Measurements from ENCODE around the gene SPDYC. TPM values are rescaled to one million over a fixed set of nuclear protein-coding genes. Genes with fewer than 3 reads are reported as not detected.

Gene SPDYC
- total and polyA plus RNA-seq, 2 of the 13 experiments (the other 11 are each of a cell fraction or from before 2014, with no cell fraction given), result 0.15 to 0.33 TPM

DNA sequence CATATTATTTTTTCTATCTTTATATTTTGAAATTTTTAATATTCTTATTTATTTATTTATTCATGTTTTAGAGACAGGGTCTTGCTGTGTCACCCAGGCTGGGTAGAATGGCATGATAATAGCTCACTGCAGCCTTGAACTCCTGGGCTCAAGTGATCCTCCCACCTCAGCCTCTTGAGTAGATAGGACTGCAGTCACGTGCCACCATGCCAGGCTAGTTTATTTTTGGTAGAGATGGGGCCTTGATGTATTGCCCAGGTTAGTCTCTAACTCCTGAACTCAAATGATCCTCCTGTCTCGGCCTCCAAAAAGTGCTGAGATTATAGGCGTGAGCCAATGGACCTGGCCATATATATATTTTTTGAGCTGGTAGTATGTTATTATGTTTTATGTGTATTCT, 2.4 kb upstream of the SPDYC start:
- intact Hi-C loops (cut with micrococcal nuclease; ENCODE audit: unreplicated experiment), result loop anchor here (2.0 kb wide), 1 partner anchor 51 kb away; the partner anchor contains the start of gene ZNHIT2
- ChIA-PET CTCF (ENCODE audit: low intra/inter-chr PET ratio, low total read pairs) (no interaction called here), POLR2A (interaction anchor here (1.2 to 6.5 kb wide), 3 partner anchors 13 to 46 kb away, joined by 5 to 74 read pairs (median 72); partner anchors contain the start of genes CAPN1, FAU and MRPL49)
- Histone ChIP-seq H3K9me3 (ENCODE audit: low read length) (no peaks in the 10 kb centered on the region), H3K36me3 (replicated peaks in 1 of 2; ENCODE audit: control insufficient read depth in 1 of 2, insufficient read depth in 2 of 2, low read length in 2 of 2) (no peaks in the 10 kb centered on the region), H3K9ac (ENCODE audit: insufficient read depth, low read depth, low read length) (no peak overlapping the region), H3K27me3 (ENCODE audit: control insufficient read depth in 1 of 2, insufficient read depth in 2 of 2, low read length in 2 of 2) (no peaks in the 10 kb centered on the region), H3K4me3 (replicated peaks in 1 of 3; ENCODE audit: insufficient read depth in 1 of 3, low read depth in 2 of 3, low read length in 3 of 3) (no peak overlapping the region), H3K4me2 (ENCODE audit: low read depth, low read length) (no peak overlapping the region), H3K4me1 (ENCODE audit: insufficient read depth, low read length) (peaks cover 87% of the 10 kb centered on the region), H3K79me2 (ENCODE audit: insufficient read depth, low read length) (no peaks in the 10 kb centered on the region), H4K20me1 (ENCODE audit: insufficient read depth, low read length) (no peaks in the 10 kb centered on the region), H2AFZ (ENCODE audit: low read length) (no peak overlapping the region), H3K27ac (ENCODE audit: extremely low read length, insufficient read depth, low read length) (no peak overlapping the region)
- ATAC-seq (no peak), DNase-seq (ENCODE audit: low spot score) (no peak), FAIRE-seq (no peak)
- TF ChIP-seq RFX3 (CRISPR knock-in tag; IDR thresholded peaks at IDR 0.05) (no peak), ZC3H4 (CRISPR knock-in tag; IDR thresholded peaks at IDR 0.05; ENCODE audit: borderline replicate concordance) (no peak), JARID2 (CRISPR knock-in tag; IDR thresholded peaks at IDR 0.05; ENCODE audit: insufficient replicate concordance) (no peak), SYNCRIP (IDR thresholded peaks at IDR 0.05; ENCODE audit: insufficient read depth, low read depth, low read length) (no peak), NR2C2 (CRISPR knock-in tag; IDR thresholded peaks at IDR 0.05; ENCODE audit: borderline replicate concordance) (no peak), ZNF136 (CRISPR knock-in tag; IDR thresholded peaks at IDR 0.05; ENCODE audit: low read depth) (no peak), ZNF788 (CRISPR knock-in tag; IDR thresholded peaks at IDR 0.05; ENCODE audit: borderline replicate concordance) (no peak), ATF6 (CRISPR knock-in tag; conservative IDR thresholded peaks at IDR 0.05) (no peak), SIN3A (IDR thresholded peaks at IDR 0.05; ENCODE audit: borderline replicate concordance, low read depth, low read length) (no peak)
- TF ChIP-seq, protein P1, sequence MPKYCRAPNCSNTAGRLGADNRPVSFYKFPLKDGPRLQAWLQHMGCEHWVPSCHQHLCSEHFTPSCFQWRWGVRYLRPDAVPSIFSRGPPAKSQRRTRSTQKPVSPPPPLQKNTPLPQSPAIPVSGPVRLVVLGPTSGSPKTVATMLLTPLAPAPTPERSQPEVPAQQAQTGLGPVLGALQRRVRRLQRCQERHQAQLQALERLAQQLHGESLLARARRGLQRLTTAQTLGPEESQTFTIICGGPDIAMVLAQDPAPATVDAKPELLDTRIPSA (CRISPR knock-in tag; IDR thresholded peaks at IDR 0.05; ENCODE audit: borderline replicate concordance), result no peak
- TF ChIP-seq, protein P2, sequence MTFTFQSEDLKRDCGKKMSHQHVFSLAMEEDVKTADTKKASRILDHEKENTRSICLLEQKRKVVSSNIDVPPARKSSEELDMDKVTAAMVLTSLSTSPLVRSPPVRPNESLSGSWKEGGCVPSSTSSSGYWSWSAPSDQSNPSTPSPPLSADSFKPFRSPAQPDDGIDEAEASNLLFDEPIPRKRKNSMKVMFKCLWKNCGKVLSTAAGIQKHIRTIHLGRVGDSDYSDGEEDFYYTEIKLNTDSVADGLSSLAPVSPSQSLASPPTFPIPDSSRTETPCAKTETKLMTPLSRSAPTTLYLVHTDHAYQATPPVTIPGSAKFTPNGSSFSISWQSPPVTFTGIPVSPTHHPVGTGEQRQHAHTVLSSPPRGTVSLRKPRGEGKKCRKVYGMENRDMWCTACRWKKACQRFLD (CRISPR knock-in tag; IDR thresholded peaks at IDR 0.05; ENCODE audit: borderline replicate concordance), result no peak
- WGBS (ENCODE audit: low lambda C conversion rate), result 93% methylated on average over 3 of the region's 3 CpGs
- in situ Hi-C loops (cut with HindIII; ENCODE audit: extremely low pct_ligation_motif_present, low pct_unique_long_range_greater_than_20kb), result no loop called here
- BruUV-seq (replicated peaks), result no TSS peak

Measured in HepG2 (cell line).